Activated naive CD8-positive, alpha-beta T cell treated with anti-CD3 and anti-CD28 coated beads, Interleukin-2, amount 10 ng/mL, durations not matched to agents 7 days and 5 days (primary cell): Measurements from ENCODE around the gene VPS51. TPM values are rescaled to one million over a fixed set of nuclear protein-coding genes. Genes with fewer than 3 reads are reported as not detected.
A peak's percentile ranks its signal among the peaks of the same experiment; 100 is the strongest.

ENCODE experiments used
- ATAC-seq: fragments of 150-1000 bp; cut with Tn5 transposase; one replicate; pipeline ENCODE4 v1.10.0; 2021; ENCODE audit warnings: low read depth, moderate library complexity
- POLR2A ChIA-PET: fragments of 350-600 bp; sonication (Branson Sonifier 250); formaldehyde crosslinking; loops from one replicate; lab custom pipeline; 2021; ENCODE audit warnings: antibody characterized with exemption; lab: Charles Lee
- DNase-seq: peaks from one replicate; pipeline ENCODE4 v3.0.0; 2021
- H3K27ac Mint-ChIP-seq: one replicate; pipeline ENCODE4 v1.8.0; 2022; ENCODE audit warnings: mild to moderate bottlenecking, mixed read lengths
- H3K27me3 Mint-ChIP-seq: one replicate; pipeline ENCODE4 v1.8.0; 2022; ENCODE audit warnings: mild to moderate bottlenecking, moderate library complexity, mixed read lengths
- H3K36me3 Mint-ChIP-seq: one replicate; pipeline ENCODE4 v1.8.0; 2021; ENCODE audit warnings: mild to moderate bottlenecking, mixed read lengths
- H3K4me1 Mint-ChIP-seq: one replicate; pipeline ENCODE4 v1.8.0; 2021; ENCODE audit warnings: mixed read lengths
- H3K4me3 Mint-ChIP-seq: one replicate; pipeline ENCODE4 v1.8.0; 2022; ENCODE audit warnings: mild to moderate bottlenecking, moderate library complexity, mixed read lengths
- H3K9me3 Mint-ChIP-seq: one replicate; pipeline ENCODE4 v1.8.0; 2021; ENCODE audit warnings: mixed read lengths
- total RNA-seq, 2 experiments: library from RNA; stranded (reverse); gene quantifications; one replicate each; pipeline ENCODE4 v1.2.3, GENCODE V29; 2021

Gene VPS51
- total RNA-seq, 2 experiments from 2014 or later, result 130 to 138 TPM

DNA sequence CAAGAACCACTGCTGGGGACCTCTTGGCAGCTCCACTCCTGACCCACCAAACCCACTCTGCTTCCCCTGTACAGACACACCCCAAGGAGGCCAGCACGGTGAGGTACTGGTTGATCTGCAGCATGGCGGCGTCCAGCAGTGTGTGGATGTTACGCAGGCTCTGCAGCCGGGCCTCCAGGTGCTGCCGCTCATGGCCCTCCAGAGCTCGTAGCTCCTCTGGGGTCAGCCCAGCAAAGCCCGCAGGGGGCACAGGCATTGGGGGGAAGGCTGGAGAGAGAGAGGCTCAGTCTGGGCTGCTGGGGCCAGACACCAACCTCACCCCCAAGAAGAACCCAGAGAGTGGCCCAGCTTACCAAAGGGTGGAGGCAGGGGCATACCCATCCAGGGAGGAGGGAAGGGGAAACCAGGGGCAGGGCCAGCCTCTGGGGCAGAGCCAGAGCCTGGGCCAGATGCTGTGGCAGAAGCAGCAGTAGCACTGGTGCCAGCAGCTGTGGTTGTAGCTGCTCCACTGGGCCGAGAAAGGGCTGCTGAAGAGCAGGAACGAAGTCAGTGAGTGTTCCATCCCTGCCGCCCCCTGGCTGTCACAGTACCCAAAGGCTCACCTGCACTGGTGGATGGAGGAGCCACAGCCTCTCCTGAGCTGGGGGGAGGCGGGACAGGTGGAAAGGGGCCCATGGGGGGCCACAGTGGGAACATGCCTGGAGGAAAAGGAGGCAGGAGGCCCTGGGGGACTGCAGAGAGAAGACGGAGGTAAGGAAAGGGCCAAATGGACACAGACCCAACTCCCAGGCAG, 33.8 kb downstream of the VPS51 start:
- POLR2A ChIA-PET, result interaction anchor here (0.5 to 1.3 kb wide), 3 partner anchors 12 to 687 kb away, joined by 3 to 4 read pairs (median 4); partner anchors contain the start of gene ZNHIT2
- Mint-ChIP-seq H3K27ac (no peak overlapping the region), H3K36me3 (peaks cover 7% of the 10 kb centered on the region), H3K9me3 (no peaks in the 10 kb centered on the region), H3K27me3 (no peaks in the 10 kb centered on the region), H3K4me1 (peaks cover 19% of the 10 kb centered on the region), H3K4me3 (no peak overlapping the region)
- ATAC-seq, result no peak
- peak; percentile 13 for DNase-seq

DNA sequence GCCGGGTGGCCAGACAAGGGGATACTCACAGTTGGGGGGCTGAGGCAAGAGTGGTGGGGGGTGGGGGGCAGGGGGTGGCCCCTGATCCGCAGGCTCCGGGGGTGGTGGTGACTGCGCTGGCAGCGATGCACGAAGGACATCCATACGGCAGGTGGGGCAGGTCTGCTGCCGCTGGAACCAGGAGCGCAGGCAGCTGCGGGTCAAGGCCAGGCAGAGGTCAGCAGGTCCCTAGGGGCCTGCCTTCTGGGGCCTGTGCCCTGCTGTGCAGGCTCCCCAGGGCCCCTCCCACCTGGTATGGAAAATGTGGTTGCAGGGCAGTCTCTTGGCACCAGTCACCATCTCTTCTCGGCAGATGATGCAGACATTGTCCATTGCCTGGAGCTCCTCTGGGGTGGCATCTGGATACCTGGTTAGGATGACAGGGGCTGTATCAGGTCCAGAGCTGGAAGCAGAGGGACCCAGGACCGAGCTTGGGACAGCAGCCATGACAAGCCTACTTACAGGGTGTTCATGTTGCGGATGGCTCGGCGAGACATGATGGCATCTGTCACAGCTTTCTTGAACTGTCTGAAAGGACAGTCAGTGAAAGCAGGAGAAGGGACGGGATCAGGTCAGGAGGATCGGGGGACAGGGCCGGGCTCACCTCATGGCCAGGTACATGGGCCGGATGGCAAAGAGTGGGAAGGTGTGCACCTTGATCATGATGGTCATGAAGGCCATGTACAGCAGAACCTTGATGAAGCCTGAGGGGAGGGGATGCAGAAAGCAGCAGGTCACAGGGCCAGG, 34.8 kb downstream of the VPS51 start:
- no peak for ATAC-seq
- Mint-ChIP-seq H3K4me1 (peaks cover 20% of the 10 kb centered on the region), H3K27me3 (no peaks in the 10 kb centered on the region), H3K9me3 (no peaks in the 10 kb centered on the region), H3K4me3 (no peak overlapping the region), H3K27ac (no peak overlapping the region), H3K36me3 (peaks cover 7% of the 10 kb centered on the region)
- DNase-seq, result no peak
- POLR2A ChIA-PET, result interaction anchor here (0.5 to 0.6 kb wide), 2 partner anchors 8 to 19 kb away, joined by 3 to 4 read pairs; no protein-coding TSS in a partner anchor

DNA sequence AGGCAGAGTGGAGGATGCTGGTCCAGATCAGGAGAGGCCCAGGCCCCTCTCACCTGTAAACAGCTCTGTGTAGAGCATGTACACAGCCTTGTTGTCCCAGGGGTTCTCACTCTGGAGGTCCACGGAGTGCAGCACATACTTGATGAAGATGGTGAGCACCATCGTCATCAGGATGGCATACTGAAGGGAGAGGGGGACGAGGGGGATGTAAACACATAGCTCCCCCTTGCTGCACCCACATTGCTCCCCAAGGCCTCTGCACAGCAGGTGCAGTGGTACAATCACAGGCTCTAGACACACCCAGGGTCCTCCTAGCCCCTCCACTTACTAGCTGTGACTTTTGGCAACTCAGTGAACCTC, 35.4 kb downstream of the VPS51 start:
- ATAC-seq, result no peak
- H3K4me3 Mint-ChIP-seq, result no peak overlapping the region

DNA sequence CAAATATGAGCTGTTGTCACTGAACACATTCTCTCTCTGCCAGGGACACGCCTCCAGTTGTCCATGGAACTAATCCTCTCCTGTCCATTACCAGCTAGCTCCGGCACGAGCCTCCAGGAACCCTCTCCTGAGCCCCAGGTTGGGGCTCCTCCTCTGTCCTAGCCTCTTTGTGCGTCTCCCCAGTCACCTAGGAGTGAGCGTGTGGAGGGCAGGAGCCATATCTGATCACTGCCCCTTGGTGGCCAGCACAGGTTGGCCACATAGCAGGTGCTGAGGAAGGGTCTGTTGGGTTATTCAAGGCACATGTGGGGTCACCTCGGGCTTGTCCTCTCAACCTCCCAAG, 35.9 kb downstream of the VPS51 start:
- peaks cover 29% of the 10 kb centered on the region for H3K4me1 Mint-ChIP-seq
- H3K27ac Mint-ChIP-seq, result no peak overlapping the region
- POLR2A ChIA-PET, result interaction anchor here (1.1 kb wide), 1 partner anchor 10 kb away, joined by 3 read pairs; the partner anchor contains the start of genes FAU and MRPL49
- DNase-seq (no peak), ATAC-seq (no peak)
- no peaks in the 10 kb centered on the region for H3K9me3 Mint-ChIP-seq
- H3K36me3 Mint-ChIP-seq, result peaks cover 4% of the 10 kb centered on the region
- no peak overlapping the region for H3K4me3 Mint-ChIP-seq
- H3K27me3 Mint-ChIP-seq, result no peaks in the 10 kb centered on the region

More for the DNA sequence above, 35.4 kb downstream of the VPS51 start:
- POLR2A ChIA-PET, result interaction anchor here (0.5 to 1.1 kb wide), 3 partner anchors 9 to 19 kb away, joined by 3 to 4 read pairs (median 3); partner anchors contain the start of genes FAU and MRPL49
- Mint-ChIP-seq H3K4me1 (peaks cover 25% of the 10 kb centered on the region), H3K27me3 (no peaks in the 10 kb centered on the region), H3K9me3 (no peaks in the 10 kb centered on the region), H3K27ac (no peak overlapping the region), H3K36me3 (peaks cover 6% of the 10 kb centered on the region)
- DNase-seq, result no peak

DNA sequence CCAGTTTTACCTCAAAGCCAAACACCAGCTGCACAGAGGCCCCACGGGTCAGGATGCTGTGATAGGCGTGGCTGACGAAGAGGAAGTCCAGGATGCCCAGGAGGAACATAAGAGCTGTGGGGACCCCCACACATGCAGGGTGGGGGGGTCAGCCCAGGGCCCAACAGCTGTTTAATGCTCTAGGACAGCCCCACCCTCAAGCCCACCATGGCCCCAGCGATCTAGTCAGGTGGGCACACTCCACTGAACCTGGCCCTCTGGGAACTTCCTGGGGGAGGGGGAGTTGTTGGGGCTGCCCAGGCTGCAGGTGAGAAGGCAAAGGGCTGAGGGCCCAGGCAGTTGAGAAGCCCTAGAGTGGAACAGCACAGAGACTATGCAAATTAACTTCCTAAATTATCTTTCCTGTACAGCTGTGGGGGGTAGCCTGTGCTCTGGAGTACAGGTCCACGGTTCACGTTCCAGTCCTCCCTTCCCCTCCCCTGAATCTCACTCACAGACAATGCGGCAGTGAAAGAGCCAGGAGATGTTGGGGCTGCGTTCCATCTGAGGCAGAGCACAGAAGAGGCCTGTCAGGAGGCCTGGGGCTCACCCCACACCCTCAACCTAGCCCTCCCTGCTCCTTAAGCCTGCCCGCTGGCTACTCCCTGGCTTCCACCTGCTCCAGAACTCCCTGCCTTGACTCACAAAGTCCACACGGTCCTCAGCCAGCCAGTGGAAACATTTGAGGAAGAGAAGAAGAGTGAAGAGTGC, 36.4 kb downstream of the VPS51 start:
- H3K4me3 Mint-ChIP-seq, result peak overlapping the region; percentile 99
- H3K4me1 Mint-ChIP-seq, result peaks cover 29% of the 10 kb centered on the region
- DNase-seq (no peak), ATAC-seq (no peak)
- POLR2A ChIA-PET, result interaction anchor here (1.1 to 3.8 kb wide), 4 partner anchors 10 to 49 kb away, joined by 3 to 62 read pairs (median 30); partner anchors contain the start of genes CAPN1, FAU, MRPL49 and ZNHIT2
- H3K27me3 Mint-ChIP-seq, result no peaks in the 10 kb centered on the region
- H3K27ac Mint-ChIP-seq, result peak overlapping the region; percentile 45
- H3K36me3 Mint-ChIP-seq, result peaks cover 4% of the 10 kb centered on the region
- H3K9me3 Mint-ChIP-seq, result no peaks in the 10 kb centered on the region

DNA sequence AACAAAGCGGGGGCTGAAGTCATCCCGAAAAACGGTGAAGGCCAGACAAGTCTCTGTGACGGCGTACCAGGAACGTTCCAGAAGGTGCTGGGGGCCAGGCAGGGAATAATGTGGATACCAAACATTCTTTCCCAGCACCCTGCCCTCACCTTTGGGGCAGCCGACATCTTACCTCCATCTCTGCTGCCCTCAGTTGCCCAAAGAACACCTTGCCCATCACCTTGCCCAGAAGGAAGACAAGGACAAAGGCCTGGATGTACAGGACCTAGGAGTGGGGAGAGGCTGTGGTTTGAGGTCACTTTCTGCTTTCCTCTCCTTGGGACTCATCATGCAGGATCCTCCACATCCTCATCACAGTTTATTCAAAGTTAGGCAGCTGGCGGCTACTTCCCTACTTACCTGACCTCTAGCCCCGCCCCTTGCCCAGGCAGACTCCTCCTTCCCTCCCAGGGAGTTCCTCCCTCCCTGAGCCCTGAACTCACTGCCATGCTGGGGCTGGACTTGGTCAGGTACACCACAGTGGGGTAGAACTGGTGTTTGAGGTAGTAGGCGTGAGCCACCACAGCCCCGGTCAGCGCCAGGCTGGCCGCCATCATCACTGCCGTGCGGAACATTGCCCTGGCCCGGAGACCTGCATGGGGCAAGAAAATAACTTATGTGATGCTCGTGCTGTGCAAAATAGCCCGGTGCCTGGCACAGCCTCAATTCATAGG, 37.1 kb downstream of the VPS51 start:
- no peaks in the 10 kb centered on the region for H3K9me3 Mint-ChIP-seq
- POLR2A ChIA-PET, result interaction anchor here (0.6 to 3.8 kb wide), 5 partner anchors 12 to 103 kb away, joined by 3 to 62 read pairs (median 29); partner anchors contain the start of genes CAPN1, FAU, MRPL49 and VPS51
- ATAC-seq, result no peak

DNA sequence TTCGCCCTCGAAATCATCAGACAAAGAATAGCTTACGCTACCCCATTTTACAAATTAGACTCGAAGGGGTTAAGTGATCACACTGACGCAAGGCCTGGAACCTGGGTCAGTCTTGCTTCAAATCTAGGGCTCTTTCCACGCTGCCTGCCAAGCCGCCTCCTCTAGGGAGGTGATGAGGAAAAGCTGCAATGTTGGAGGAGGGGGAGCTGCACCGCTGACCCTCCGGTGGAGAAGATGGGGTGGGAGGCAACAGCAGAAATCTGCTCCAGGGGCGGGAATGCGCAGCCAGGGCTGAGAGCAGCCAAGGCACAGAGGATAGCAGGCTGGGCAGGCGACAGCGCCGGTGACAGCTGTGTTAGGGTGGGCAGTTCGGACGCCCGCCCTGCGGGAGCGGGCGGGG, 37.7 kb downstream of the VPS51 start:
- no peaks in the 10 kb centered on the region for H3K9me3 Mint-ChIP-seq
- DNase-seq (peak; percentile 55), ATAC-seq (no peak)
- H3K27me3 Mint-ChIP-seq, result no peaks in the 10 kb centered on the region
- POLR2A ChIA-PET, result interaction anchor here (0.6 to 3.8 kb wide), 6 partner anchors 12 to 365 kb away, joined by 3 to 62 read pairs (median 16); partner anchors contain the start of genes CAPN1, FAU, MALAT1 and MRPL49
- H3K27ac Mint-ChIP-seq, result peak overlapping the region; percentile 100
- H3K4me3 Mint-ChIP-seq, result peak overlapping the region; percentile 99
- peaks cover 4% of the 10 kb centered on the region for H3K36me3 Mint-ChIP-seq
- peaks cover 29% of the 10 kb centered on the region for H3K4me1 Mint-ChIP-seq

More for the DNA sequence above, 37.1 kb downstream of the VPS51 start:
- H3K4me1 Mint-ChIP-seq, result peaks cover 29% of the 10 kb centered on the region
- peak overlapping the region; percentile 99 for H3K4me3 Mint-ChIP-seq
- H3K27me3 Mint-ChIP-seq, result no peaks in the 10 kb centered on the region
- DNase-seq, result peak; percentile 66
- H3K27ac Mint-ChIP-seq, result peak overlapping the region; percentile 100
- H3K36me3 Mint-ChIP-seq, result peaks cover 4% of the 10 kb centered on the region

DNA sequence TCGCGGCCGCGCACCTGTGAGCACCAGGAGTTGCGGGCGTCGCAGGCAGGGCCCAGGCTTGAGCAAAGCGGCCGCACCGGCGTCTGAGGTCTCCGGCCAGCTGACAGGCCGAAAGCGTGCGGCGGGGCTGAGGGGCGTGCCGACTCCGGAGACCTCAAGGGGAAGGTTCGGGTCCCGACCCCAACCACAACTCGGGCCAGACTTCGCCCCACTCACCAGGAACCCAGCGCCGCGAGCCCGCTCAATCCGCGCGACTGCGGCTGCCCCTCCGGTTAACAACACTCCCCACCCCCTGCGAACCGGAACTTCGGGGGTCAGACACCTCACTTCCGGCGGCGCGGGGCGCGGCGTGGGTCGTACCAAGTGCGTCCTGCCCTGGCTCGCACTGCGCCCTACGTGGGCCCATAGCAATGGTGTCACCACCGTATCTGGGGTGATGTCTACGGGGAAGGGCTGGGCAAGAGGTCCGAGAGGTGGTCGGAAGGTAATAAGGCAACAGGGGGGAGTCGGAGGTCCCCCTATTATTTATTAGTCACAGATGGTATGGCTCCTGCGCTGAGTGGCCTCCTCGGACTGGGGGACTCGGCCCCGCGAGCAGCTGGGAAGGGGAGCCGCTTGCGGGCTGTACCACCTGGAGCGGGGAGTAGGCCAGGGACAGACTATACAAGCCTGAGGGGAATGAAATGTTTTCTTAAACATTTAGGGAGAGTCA, 38.4 kb downstream of the VPS51 start, which contains the start of gene SYVN1:
SYVN1 (minus strand) TSS at position 280 of the 712 bp plus-strand sequence. CDS start 918 bp downstream, outside the sequence.
- H3K4me3 Mint-ChIP-seq, result peak within 1 kb of the TSS; percentile 99
- peak; percentile 75 for ATAC-seq
- peak; percentile 93 for DNase-seq
- POLR2A ChIA-PET, result interaction anchor here (0.6 to 3.8 kb wide), 20 partner anchors 10 to 364 kb away, joined by 3 to 62 read pairs (median 4); partner anchors contain the start of genes ARL2, CAPN1, DPF2 and FAU
- H3K27ac Mint-ChIP-seq, result peak within 1 kb of the TSS; percentile 100
- no peaks in the 10 kb centered on the region for H3K27me3 Mint-ChIP-seq
- peaks cover 4% of the 10 kb centered on the region for H3K36me3 Mint-ChIP-seq
- H3K9me3 Mint-ChIP-seq, result no peaks in the 10 kb centered on the region
- peaks cover 29% of the 10 kb centered on the region for H3K4me1 Mint-ChIP-seq

DNA sequence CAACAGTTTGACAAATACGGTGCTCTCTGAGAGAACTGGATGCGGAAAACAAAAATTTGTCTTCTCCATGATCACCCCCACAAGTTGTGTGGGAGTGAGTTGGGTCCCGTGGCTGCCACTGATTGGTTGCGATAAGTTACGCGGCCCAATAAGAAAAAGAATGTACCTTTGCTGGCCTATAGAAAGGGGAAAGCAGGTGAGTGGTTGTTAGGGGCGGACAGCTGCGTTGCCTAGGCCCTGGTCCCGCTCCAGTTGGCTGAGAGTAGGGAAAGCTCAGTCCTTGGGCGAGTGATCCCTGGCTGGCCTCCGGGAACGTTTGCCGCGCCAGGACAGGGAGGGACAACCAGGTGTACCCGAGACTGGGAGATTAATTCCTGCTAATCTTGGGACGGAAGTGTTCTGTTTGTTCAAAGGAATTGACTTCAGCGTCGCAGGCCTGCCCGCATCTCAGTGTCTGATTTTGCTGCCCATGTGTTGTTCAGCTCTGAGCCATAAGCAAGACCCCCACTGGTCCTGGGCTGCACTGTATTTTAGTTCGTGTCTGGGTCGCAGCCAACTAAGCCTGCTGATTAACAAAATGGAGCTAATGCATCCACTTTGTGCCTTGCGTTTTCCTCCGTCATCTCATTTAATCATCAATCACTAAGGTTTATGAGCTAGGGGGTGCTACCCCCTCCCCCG, 39.1 kb downstream of the VPS51 start:
- Mint-ChIP-seq H3K27me3 (no peaks in the 10 kb centered on the region), H3K4me3 (peak overlapping the region; percentile 99), H3K36me3 (peaks cover 4% of the 10 kb centered on the region), H3K9me3 (no peaks in the 10 kb centered on the region), H3K4me1 (peaks cover 29% of the 10 kb centered on the region), H3K27ac (peak overlapping the region; percentile 100)
- ATAC-seq (peak; percentile 91), DNase-seq (peak; percentile 76)
- POLR2A ChIA-PET, result interaction anchor here (0.6 to 3.8 kb wide), 20 partner anchors 10 to 364 kb away, joined by 3 to 62 read pairs (median 4); partner anchors contain the start of genes ARL2, CAPN1, DPF2 and FAU

DNA sequence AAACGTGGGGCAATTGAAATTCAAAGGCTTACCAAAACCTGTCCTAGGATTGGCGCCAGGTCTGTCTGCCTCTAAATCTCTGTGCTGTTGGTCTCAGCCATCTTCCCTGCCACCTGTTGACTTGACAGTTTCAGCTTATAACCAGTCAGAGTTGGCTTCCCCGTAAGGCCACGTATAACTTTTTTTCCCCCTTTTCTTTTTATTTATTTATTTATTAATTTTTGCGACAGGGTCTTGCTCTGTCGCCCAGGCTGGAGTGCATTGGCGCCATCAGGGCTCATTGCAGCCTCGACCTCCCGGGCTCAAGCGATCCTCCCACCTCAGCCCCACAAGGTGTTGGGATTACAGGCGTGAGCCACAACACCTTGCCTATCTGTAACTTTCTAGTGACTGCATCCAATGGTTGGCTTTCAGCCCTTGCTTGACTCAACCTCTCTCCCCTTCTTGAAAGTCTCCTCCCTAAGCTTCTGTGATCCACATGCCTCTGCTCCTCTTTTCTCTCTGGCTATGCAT, 39.7 kb downstream of the VPS51 start:
- Mint-ChIP-seq H3K4me1 (peaks cover 29% of the 10 kb centered on the region), H3K9me3 (no peaks in the 10 kb centered on the region), H3K27ac (peak overlapping the region; percentile 100), H3K36me3 (peaks cover 4% of the 10 kb centered on the region), H3K4me3 (peak overlapping the region; percentile 99), H3K27me3 (peaks cover 5% of the 10 kb centered on the region)
- DNase-seq (no peak), ATAC-seq (no peak)
- POLR2A ChIA-PET, result interaction anchor here (0.6 to 3.8 kb wide), 20 partner anchors 8 to 363 kb away, joined by 3 to 62 read pairs (median 4); partner anchors contain the start of genes ARL2, CAPN1, DPF2 and FAU
